Endothelial cell of umbilical vein (primary cell): ENCODE data around the gene C2orf74. TPM values are rescaled to one million over a fixed set of nuclear protein-coding genes. Genes with fewer than 3 reads are reported as not detected.

Experiments
- Bru-seq: library from RNA; stranded (reverse); fragments of 400-500 nt; gene quantifications from one replicate; lab custom pipeline; 2021; lab: Mats Ljungman, UMichigan
- BruChase-seq, 2 experiments: library from RNA; stranded (reverse); fragments of 400-500 nt; gene quantifications; one replicate each; lab custom pipeline; 2021; lab: Mats Ljungman, UMichigan
- BruUV-seq: library from RNA; stranded (reverse); fragments of 400-500 nt; replicated peaks from 2 replicates; lab custom pipeline; 2021; lab: Mats Ljungman, UMichigan
- CTCF ChIA-PET: fragments of 300-600, 350-600 bp; sonication (Branson Sonifier 250); formaldehyde crosslinking; loops from one replicate; lab custom pipeline; 2021; ENCODE audit warnings: antibody characterized with exemption, inconsistent platforms; lab: Charles Lee
- POLR2A ChIA-PET: fragments of 300-600, 350-600 bp; sonication (Branson Sonifier 250); formaldehyde crosslinking; loops from one replicate; lab custom pipeline; 2021; ENCODE audit warnings: antibody characterized with exemption, inconsistent platforms; lab: Charles Lee
- DNase-seq: peaks from one replicate; pipeline ENCODE4 v3.0.0-alpha.2; 2011; ENCODE audit warnings: low read depth, low spot score
- FAIRE-seq: peaks from 2 replicates; lab custom pipeline; 2011; peaks lifted over from hg19 to GRCh38; lab: Jason Lieb, UNC
- H2AFZ ChIP-seq: 2 replicates; pipeline ENCODE4 v1.6.0; 2012; ENCODE audit warnings: low read depth, low read length, control low read depth, inconsistent platforms
- H3K27ac ChIP-seq: 2 replicates; pipeline ENCODE4 v1.5.1; 2011; ENCODE audit warnings: low read depth, mild to moderate bottlenecking, control low read depth, low read length, moderate library complexity; ENCODE audit not compliant: insufficient read depth
- H3K27me3 ChIP-seq, 2 experiments: 2 replicates each; pipeline versions ENCODE4 v1.6.0 to v1.6.1; 2011; ENCODE audit warnings: low read length in 2 of 2, mixed read lengths in 1 of 2; ENCODE audit not compliant: control insufficient read depth in 2 of 2, insufficient read depth in 2 of 2
- H3K36me3 ChIP-seq, 2 experiments: 2 replicates in 1 of 2; 3 replicates in 1 of 2; pipeline ENCODE4 v1.5.1; 2011; ENCODE audit warnings: low read length in 2 of 2, mild to moderate bottlenecking in 1 of 2, moderate library complexity in 1 of 2; ENCODE audit not compliant: control insufficient read depth in 2 of 2, insufficient read depth in 2 of 2; ENCODE audit errors: extremely low read depth in 1 of 2
- H3K4me1 ChIP-seq: 3 replicates; pipeline ENCODE4 v1.5.1; 2011; ENCODE audit warnings: mild to moderate bottlenecking, low read length; ENCODE audit not compliant: control insufficient read depth, insufficient read depth; ENCODE audit errors: extremely low read depth
- H3K4me2 ChIP-seq: 2 replicates; pipeline ENCODE4 v1.6.1; 2011; ENCODE audit warnings: low read length, control low read depth, mixed read lengths; ENCODE audit not compliant: insufficient read depth
- H3K4me3 ChIP-seq, 3 experiments: fragments of 200-600 bp in 1 of 3; sonication (generic), shearing (Covaris generic) in 1 of 3; replicated peaks in 1 of 3; 2 replicates each; pipeline ENCODE4 v1.5.1; 2011 to 2016; ENCODE audit warnings: control low read depth in 3 of 3, low read length in 3 of 3, mild to moderate bottlenecking in 2 of 3, inconsistent platforms in 1 of 3, low read depth in 1 of 3, moderate library complexity in 1 of 3; ENCODE audit not compliant: insufficient read depth in 1 of 3
- H3K79me2 ChIP-seq: 2 replicates; pipeline ENCODE4 v1.6.0; 2012; ENCODE audit warnings: low read length, inconsistent platforms; ENCODE audit not compliant: control insufficient read depth, insufficient read depth
- H3K9ac ChIP-seq: replicated peaks from 2 replicates; pipeline ENCODE3; 2011; ENCODE audit warnings: low read length, control low read depth; ENCODE audit not compliant: insufficient read depth; ENCODE audit errors: extremely low read depth
- H3K9me1 ChIP-seq: replicated peaks from 3 replicates; pipeline ENCODE4 v1.6.0; 2011; ENCODE audit warnings: mild to moderate bottlenecking, low read length; ENCODE audit not compliant: control insufficient read depth, insufficient read depth; ENCODE audit errors: extremely low read depth
- H3K9me3 ChIP-seq: replicated peaks from 2 replicates; pipeline ENCODE4 v1.5.1; 2012; ENCODE audit warnings: low read length, inconsistent platforms; ENCODE audit not compliant: control insufficient read depth, insufficient read depth
- H4K20me1 ChIP-seq: replicated peaks from 2 replicates; pipeline ENCODE3; 2011; ENCODE audit warnings: mild to moderate bottlenecking, low read length; ENCODE audit not compliant: control insufficient read depth, insufficient read depth; ENCODE audit errors: extremely low read depth
- EZH2 ChIP-seq: IDR thresholded peaks from 2 replicates; pipeline ENCODE4 v1.6.1; 2012; ENCODE audit warnings: borderline replicate concordance, low read depth, mild to moderate bottlenecking, moderate library complexity, low read length, inconsistent platforms; ENCODE audit not compliant: severe bottlenecking
- GATA2 ChIP-seq: IDR thresholded peaks from 2 replicates; pipeline ENCODE4 v1.7.0; 2011; ENCODE audit warnings: low read depth, mild to moderate bottlenecking, moderate library complexity, mixed read lengths, low read length; ENCODE audit not compliant: insufficient read length, insufficient read depth
- JUN ChIP-seq: IDR thresholded peaks from 2 replicates; pipeline ENCODE4 v1.6.1; 2011; ENCODE audit warnings: borderline replicate concordance, low read depth; ENCODE audit not compliant: insufficient read length, insufficient read depth
- MYC ChIP-seq: IDR thresholded peaks from one replicate; pipeline ENCODE4 v1.6.1; 2011; ENCODE audit warnings: mild to moderate bottlenecking, low read depth, low read length
- POLR2A ChIP-seq: IDR thresholded peaks from 2 replicates; pipeline ENCODE4 v1.6.1; 2012; ENCODE audit warnings: low read depth, mild to moderate bottlenecking, control low read depth, low read length
- POLR2AphosphoS5 ChIP-seq: IDR thresholded peaks from 2 replicates; pipeline ENCODE4 v1.6.1; 2012; ENCODE audit warnings: low read depth, mild to moderate bottlenecking, control low read depth, low read length, moderate library complexity; ENCODE audit not compliant: insufficient read depth
- dilution Hi-C: fragments of 300-500 bp; cut with MboI; formaldehyde crosslinking; loops from one replicate; pipeline ENCODE4 v1.15.0; 2019; ENCODE audit warnings: low sequenced_read_pairs; ENCODE audit not compliant: extremely low pct_ligation_motif_present
- intact Hi-C: fragments of 100-400 bp; cut with micrococcal nuclease; formaldehyde crosslinking; loops from one replicate; pipeline ENCODE4 v1.10.0; 2022
- long read RNA-seq: library from polyadenylated mRNA; stranded (forward); transcript quantifications from one replicate; pipeline ENCODE4 v2.0.0, GENCODE V29; 2021
- polyA minus RNA-seq, 3 experiments: library from RNA; depleted of rRNA, polyadenylated mRNA; stranded (reverse); fragments of >200 nt; gene quantifications; 1 replicate in 1 of 3; 2 replicates in 2 of 3; pipeline ENCODE4 v1.2.3, GENCODE V29; 2011
- polyA plus RNA-seq, 4 experiments: library from polyadenylated mRNA; depleted of rRNA in 3 of 4; stranded (reverse) in 3 of 4; unstranded in 1 of 4; fragments of >200 nt; gene quantifications; 2 replicates each; pipeline versions ENCODE4 v1.2.1 to v1.2.3, GENCODE V29; 2011 to 2012; ENCODE audit warnings: missing spikeins in 1 of 4
- total RNA-seq: library from RNA; stranded (reverse); gene quantifications from 2 replicates; pipeline ENCODE4 v1.2.3, GENCODE V29; 2021
- TF ChIP-seq, protein P1 (sequence below), 2 donors: IDR thresholded peaks; 1 replicate in 1 of 2; 2 replicates in 1 of 2; pipeline ENCODE4 v1.5.1; 2011; ENCODE audit warnings: low read length in 2 of 2, mild to moderate bottlenecking in 2 of 2, moderate library complexity in 2 of 2, control low read depth in 1 of 2, inconsistent platforms in 1 of 2, low read depth in 1 of 2; ENCODE audit not compliant: insufficient read depth in 1 of 2; ENCODE audit errors: extremely low read depth in 1 of 2
- TF ChIP-seq, protein P2 (sequence below): IDR thresholded peaks from 2 replicates; pipeline ENCODE4 v1.6.1; 2011; ENCODE audit not compliant: insufficient read depth, insufficient read length

C2orf74 gene
- total RNA-seq, result 3.8 and 4.1 TPM in 2 replicates
- polyA plus RNA-seq, result 2.9 and 5.6 TPM in 2 replicates
- polyA plus RNA-seq (2011; cell fraction: cytosol; rRNA removed), result 11.8 and 14.1 TPM in 2 replicates
- polyA plus RNA-seq (2011; cell fraction: nucleus; rRNA removed), result 5.1 and 5.4 TPM in 2 replicates
- polyA plus RNA-seq (2012), result 9.9 and 11.3 TPM in 2 replicates
- polyA minus RNA-seq, result 3.3 TPM in 1 of 2 replicates, not detected in the other
- polyA minus RNA-seq (2011; cell fraction: cytosol; rRNA and poly(A)+ RNA removed), result 1.8 TPM
- 0.67 TPM in 1 of 2 replicates, not detected in the other for polyA minus RNA-seq (2011; cell fraction: nucleus; rRNA and poly(A)+ RNA removed)
- percentile 47 among the genes with signal in this experiment for Bru-seq, nascent RNA
- BruChase-seq, experiment 1, labeled RNA remaining after a 6-hour chase, result percentile 43 among the genes with signal in this experiment
- percentile 42 among the genes with signal in this experiment for BruChase-seq, experiment 2, labeled RNA remaining after a 2-hour chase
- long read RNA-seq, transcript C2orf74-202 (4 exons, 879 nt), result major isoform, 6 of 11 reads
- long read RNA-seq, partial matches to known transcripts, result 0 of 11 reads
- long read RNA-seq, other reads (novel, unspliced or antisense), result 5 of 11 reads

DNA sequence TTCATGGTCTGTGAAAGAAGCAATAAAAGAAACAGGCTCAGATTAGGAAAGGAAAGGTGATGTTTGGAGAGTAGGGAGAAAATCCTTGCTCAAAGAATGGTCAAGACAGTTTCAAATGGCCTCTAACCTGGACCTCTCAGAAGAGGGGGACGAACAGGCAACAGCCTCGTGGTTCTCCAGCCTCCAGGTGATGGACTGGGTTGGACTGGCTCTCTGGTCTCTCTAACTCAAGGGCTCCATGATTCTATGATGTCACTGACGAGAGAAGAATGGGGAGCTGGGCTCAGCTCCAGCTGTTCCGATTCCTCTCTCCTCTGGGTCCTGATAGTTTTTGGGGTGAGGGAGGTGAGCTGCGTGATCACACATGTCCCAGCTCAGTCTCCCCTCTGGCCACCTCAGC, at the start of gene C2orf74:
Gene C2orf74, plus strand, starts transcription at position 301 of the 400 bp plus-strand sequence. CDS start 327 bp downstream, outside the sequence.
- no peaks in the 10 kb centered on the region for H3K9me1 ChIP-seq
- no TSS peak for BruUV-seq
- intact Hi-C loops (no loop called here), dilution Hi-C loops (no loop called here)
- H3K27ac ChIP-seq, result no peak within 1 kb of the TSS
- no peaks in the 10 kb centered on the region for H3K36me3 ChIP-seq
- H3K4me3 ChIP-seq, result no peak within 1 kb of the TSS
- FAIRE-seq (no peak), DNase-seq (no peak)
- no peak within 1 kb of the TSS for H3K9ac ChIP-seq
- no peaks in the 10 kb centered on the region for H3K79me2 ChIP-seq
- POLR2A ChIA-PET, result no interaction called here
- TF ChIP-seq, protein P1, sequence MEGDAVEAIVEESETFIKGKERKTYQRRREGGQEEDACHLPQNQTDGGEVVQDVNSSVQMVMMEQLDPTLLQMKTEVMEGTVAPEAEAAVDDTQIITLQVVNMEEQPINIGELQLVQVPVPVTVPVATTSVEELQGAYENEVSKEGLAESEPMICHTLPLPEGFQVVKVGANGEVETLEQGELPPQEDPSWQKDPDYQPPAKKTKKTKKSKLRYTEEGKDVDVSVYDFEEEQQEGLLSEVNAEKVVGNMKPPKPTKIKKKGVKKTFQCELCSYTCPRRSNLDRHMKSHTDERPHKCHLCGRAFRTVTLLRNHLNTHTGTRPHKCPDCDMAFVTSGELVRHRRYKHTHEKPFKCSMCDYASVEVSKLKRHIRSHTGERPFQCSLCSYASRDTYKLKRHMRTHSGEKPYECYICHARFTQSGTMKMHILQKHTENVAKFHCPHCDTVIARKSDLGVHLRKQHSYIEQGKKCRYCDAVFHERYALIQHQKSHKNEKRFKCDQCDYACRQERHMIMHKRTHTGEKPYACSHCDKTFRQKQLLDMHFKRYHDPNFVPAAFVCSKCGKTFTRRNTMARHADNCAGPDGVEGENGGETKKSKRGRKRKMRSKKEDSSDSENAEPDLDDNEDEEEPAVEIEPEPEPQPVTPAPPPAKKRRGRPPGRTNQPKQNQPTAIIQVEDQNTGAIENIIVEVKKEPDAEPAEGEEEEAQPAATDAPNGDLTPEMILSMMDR (IDR thresholded peaks at IDR 0.05; ENCODE audit: extremely low read depth in 1 of 2, insufficient read depth in 1 of 2, low read depth in 1 of 2, low read length in 2 of 2), result no peak
- TF ChIP-seq GATA2 (no peak), EZH2 (no peak), JUN (no peak), POLR2AphosphoS5 (no peak), MYC (no peak), POLR2A (no peak)
- TF ChIP-seq, protein P2, sequence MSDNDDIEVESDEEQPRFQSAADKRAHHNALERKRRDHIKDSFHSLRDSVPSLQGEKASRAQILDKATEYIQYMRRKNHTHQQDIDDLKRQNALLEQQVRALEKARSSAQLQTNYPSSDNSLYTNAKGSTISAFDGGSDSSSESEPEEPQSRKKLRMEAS, result no peak
- H3K4me1 ChIP-seq, result no peaks in the 10 kb centered on the region
- no peak within 1 kb of the TSS for H2AFZ ChIP-seq
- no peaks in the 10 kb centered on the region for H4K20me1 ChIP-seq
- no peak within 1 kb of the TSS for H3K4me2 ChIP-seq
- H3K27me3 ChIP-seq, result no peaks in the 10 kb centered on the region
- no peaks in the 10 kb centered on the region for H3K9me3 ChIP-seq
- CTCF ChIA-PET, result interaction anchor here (1.3 kb wide), 1 partner anchor 12 kb away, joined by 3 read pairs; no protein-coding TSS in a partner anchor
